Tibial nerve (tissue), 3 donors: ENCODE results near the gene ANXA2.

ENCODE experiments used
- CTCF ChIP-seq, 5 experiments: fragments of 200-600 bp in 3 of 5; fragments of 450-650 bp in 2 of 5; sonication (generic) in 3 of 5; IDR thresholded peaks; one replicate each; pipeline ENCODE4 v1.5.1; 2016 to 2019; ENCODE audit warnings: antibody characterized with exemption in 5 of 5, mild to moderate bottlenecking in 3 of 5, moderate library complexity in 2 of 5
- POLR2A ChIP-seq, 2 donors: fragments of 450-650 bp; IDR thresholded peaks; one replicate each; pipeline ENCODE4 v1.6.1; 2017; ENCODE audit warnings: antibody characterized with exemption in 2 of 2, mild to moderate bottlenecking in 2 of 2, moderate library complexity in 2 of 2

DNA sequence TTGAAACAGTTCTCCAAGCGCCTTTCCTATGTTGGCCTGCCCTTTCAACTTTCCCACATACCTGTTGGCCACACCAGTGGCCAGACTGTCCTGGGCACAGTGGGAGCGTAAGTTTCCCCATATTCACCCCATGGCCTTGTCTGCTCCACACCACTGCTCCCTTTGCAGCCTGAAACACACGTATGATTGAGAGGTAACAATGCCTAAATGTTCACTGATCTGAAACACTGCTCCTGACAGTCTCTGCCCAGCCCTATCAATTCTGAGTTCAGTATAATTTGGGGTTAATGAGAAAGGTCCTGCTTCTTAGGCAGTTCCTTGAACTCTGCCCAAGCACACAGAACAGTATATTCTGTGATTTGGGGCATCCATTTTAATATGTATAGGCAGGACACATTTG lies 52.2 kb downstream of the ANXA2 start:
- TF ChIP-seq CTCF (IDR thresholded peaks at IDR 0.05) (no peak), POLR2A (IDR thresholded peaks at IDR 0.05) (no peak)
